MCF 10A (cell line): Measurements from ENCODE around the gene SLC22A13. TPM values are rescaled to one million over a fixed set of nuclear protein-coding genes. Genes with fewer than 3 reads are reported as not detected.

Experiments used
- BruUV-seq: library from RNA; stranded (reverse); fragments of 400-500 nt; replicated peaks from 2 replicates; lab custom pipeline; 2021; lab: Mats Ljungman, UMichigan
- CTCF ChIA-PET: fragments of 300-600 bp; sonication (Branson Sonifier 250); formaldehyde crosslinking; extraction: SDS; loops from one replicate; lab custom pipeline; 2021; ENCODE audit warnings: antibody characterized with exemption, inconsistent platforms; lab: Yijun Ruan, JAX
- POLR2A ChIA-PET: fragments of 300-600, 350-650 bp; sonication (Branson Sonifier 250); formaldehyde crosslinking; extraction: SDS; loops from one replicate; lab custom pipeline; 2020; ENCODE audit warnings: antibody characterized with exemption, inconsistent platforms; lab: Yijun Ruan, JAX
- DNase-seq: peaks from one replicate; pipeline ENCODE4 v3.0.0-alpha.2; 2018; ENCODE audit not compliant: unreplicated experiment
- H3K27ac Mint-ChIP-seq: one replicate; pipeline ENCODE4 v1.8.0; 2022; ENCODE audit warnings: mild to moderate bottlenecking, low read depth, mixed read lengths; ENCODE audit not compliant: unreplicated experiment
- H3K27me3 Mint-ChIP-seq: one replicate; pipeline ENCODE4 v1.8.0; 2022; ENCODE audit warnings: mixed read lengths; ENCODE audit not compliant: insufficient read depth, unreplicated experiment
- H3K36me3 Mint-ChIP-seq: one replicate; pipeline ENCODE4 v1.8.0; 2022; ENCODE audit warnings: mild to moderate bottlenecking, moderate library complexity, mixed read lengths; ENCODE audit not compliant: insufficient read depth, unreplicated experiment
- H3K4me1 Mint-ChIP-seq: one replicate; pipeline ENCODE4 v1.8.0; 2022; ENCODE audit warnings: mixed read lengths; ENCODE audit not compliant: insufficient read depth, unreplicated experiment
- H3K4me3 Mint-ChIP-seq: one replicate; pipeline ENCODE4 v1.8.0; 2022; ENCODE audit warnings: mild to moderate bottlenecking, moderate library complexity, mixed read lengths; ENCODE audit not compliant: unreplicated experiment
- H3K9me3 Mint-ChIP-seq: one replicate; pipeline ENCODE4 v1.8.0; 2022; ENCODE audit warnings: mixed read lengths; ENCODE audit not compliant: unreplicated experiment
- intact Hi-C: fragments of 100-400 bp; cut with micrococcal nuclease; formaldehyde crosslinking; loops from 2 replicates; pipeline ENCODE4 v1.14.1; 2022
- total RNA-seq: library from RNA; stranded (reverse); gene quantifications from 2 replicates; pipeline ENCODE4 v1.2.3, GENCODE V29; 2022
- TF ChIP-seq, protein P1 (sequence below): fragments of 200-600 bp; IDR thresholded peaks from one replicate; pipeline ENCODE4 v1.8.0; 2022; ENCODE audit warnings: antibody characterized with exemption, mild to moderate bottlenecking; ENCODE audit not compliant: unreplicated experiment

The SLC22A13 gene
- total RNA-seq, 1 experiment from 2014 or later = 1.9 TPM

DNA sequence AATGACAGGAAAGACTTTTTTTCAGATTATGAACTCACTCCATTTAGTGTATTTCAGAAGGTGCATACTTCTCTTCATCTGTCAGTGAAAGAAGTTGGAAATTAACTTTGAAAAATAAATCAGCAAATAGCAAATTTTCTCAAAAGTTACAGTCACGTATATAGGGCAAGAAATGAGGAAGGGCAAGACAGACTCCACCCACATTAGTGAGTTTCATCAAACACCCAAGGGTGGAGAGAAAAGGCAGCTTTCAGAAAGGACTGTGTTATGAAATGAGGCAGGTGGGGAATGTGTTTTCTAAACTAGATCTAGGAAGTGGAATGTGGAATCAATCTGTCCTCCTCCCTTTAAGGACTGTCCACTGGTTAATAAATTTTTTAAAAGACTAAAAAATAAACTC lies 2.9 kb downstream of the SLC22A13 start:
- no peak for DNase-seq
- Mint-ChIP-seq H3K4me3 (no peak overlapping the region), H3K9me3 (no peaks in the 10 kb centered on the region), H3K27ac (no peak overlapping the region), H3K4me1 (no peaks in the 10 kb centered on the region), H3K36me3 (no peaks in the 10 kb centered on the region), H3K27me3 (no peaks in the 10 kb centered on the region)
- ChIA-PET POLR2A (no interaction called here), CTCF (interaction anchor here (0.7 to 1.7 kb wide), 3 partner anchors 17 to 212 kb away, joined by 3 read pairs; no protein-coding TSS in a partner anchor)
- TF ChIP-seq, protein P1, sequence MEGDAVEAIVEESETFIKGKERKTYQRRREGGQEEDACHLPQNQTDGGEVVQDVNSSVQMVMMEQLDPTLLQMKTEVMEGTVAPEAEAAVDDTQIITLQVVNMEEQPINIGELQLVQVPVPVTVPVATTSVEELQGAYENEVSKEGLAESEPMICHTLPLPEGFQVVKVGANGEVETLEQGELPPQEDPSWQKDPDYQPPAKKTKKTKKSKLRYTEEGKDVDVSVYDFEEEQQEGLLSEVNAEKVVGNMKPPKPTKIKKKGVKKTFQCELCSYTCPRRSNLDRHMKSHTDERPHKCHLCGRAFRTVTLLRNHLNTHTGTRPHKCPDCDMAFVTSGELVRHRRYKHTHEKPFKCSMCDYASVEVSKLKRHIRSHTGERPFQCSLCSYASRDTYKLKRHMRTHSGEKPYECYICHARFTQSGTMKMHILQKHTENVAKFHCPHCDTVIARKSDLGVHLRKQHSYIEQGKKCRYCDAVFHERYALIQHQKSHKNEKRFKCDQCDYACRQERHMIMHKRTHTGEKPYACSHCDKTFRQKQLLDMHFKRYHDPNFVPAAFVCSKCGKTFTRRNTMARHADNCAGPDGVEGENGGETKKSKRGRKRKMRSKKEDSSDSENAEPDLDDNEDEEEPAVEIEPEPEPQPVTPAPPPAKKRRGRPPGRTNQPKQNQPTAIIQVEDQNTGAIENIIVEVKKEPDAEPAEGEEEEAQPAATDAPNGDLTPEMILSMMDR = no peak
- intact Hi-C loops = no loop called here
- BruUV-seq = no TSS peak

DNA sequence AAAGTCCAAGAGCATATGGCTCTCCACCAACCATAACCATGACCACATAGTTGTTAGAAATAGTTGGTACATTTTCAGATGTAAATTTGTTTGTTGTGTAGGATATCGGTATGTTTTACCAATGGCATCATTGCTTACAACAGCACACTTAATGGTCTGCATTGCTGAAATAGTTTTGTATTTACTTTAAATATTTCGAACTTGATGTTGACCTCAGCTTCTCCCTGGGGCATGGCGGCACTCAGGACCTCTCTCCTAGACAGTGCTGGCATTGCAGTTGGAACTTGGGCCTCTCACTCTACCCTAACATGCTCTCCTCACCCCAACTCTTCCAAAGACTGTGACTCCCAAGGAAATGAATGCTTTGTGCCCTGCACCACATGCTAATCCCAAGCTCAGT lies 5.0 kb downstream of the SLC22A13 start:
- Mint-ChIP-seq H3K27me3 (no peaks in the 10 kb centered on the region), H3K27ac (no peak overlapping the region), H3K4me1 (no peaks in the 10 kb centered on the region), H3K4me3 (no peak overlapping the region), H3K9me3 (no peaks in the 10 kb centered on the region), H3K36me3 (no peaks in the 10 kb centered on the region)
- TF ChIP-seq, protein P1 = no peak
- CTCF ChIA-PET = interaction anchor here (0.7 to 1.6 kb wide), 4 partner anchors 28 to 1936 kb away, joined by 3 to 4 read pairs (median 3); partner anchors contain the start of gene XYLB
- intact Hi-C loops = no loop called here
- no TSS peak for BruUV-seq
- POLR2A ChIA-PET = interaction anchor here (0.6 to 0.8 kb wide), 2 partner anchors 154 to 202 kb away, joined by 3 to 5 read pairs; no protein-coding TSS in a partner anchor
- no peak for DNase-seq

DNA sequence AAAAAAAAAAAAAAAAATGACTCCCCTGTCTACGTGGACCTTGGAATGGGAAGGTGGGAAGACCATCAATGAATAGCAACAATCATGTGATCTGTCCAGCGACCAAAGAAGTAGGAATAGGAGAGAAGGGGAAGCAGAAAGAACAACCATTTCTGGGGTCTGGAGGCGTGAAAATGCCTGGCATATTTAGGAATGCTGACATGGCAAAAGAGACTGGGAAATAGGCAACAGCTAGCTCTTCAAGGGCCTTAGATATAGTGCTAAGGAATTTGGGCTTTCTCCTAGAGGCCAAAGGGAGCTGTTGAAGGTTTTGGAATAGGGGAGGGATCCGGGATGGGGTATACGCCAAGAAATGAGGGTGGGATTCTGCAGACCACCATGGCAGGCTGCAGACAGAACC lies 5.9 kb downstream of the SLC22A13 start:
- ChIA-PET CTCF (interaction anchor here (0.5 to 1.6 kb wide), 4 partner anchors 9 to 177 kb away, joined by 3 to 4 read pairs (median 3); partner anchors contain the start of gene XYLB), POLR2A (no interaction called here)
- Mint-ChIP-seq H3K27me3 (no peaks in the 10 kb centered on the region), H3K36me3 (no peaks in the 10 kb centered on the region), H3K27ac (no peak overlapping the region), H3K4me1 (no peaks in the 10 kb centered on the region), H3K4me3 (no peak overlapping the region), H3K9me3 (no peaks in the 10 kb centered on the region)
- intact Hi-C loops = no loop called here
- DNase-seq = no peak
- BruUV-seq = no TSS peak
- TF ChIP-seq, protein P1 = no peak

DNA sequence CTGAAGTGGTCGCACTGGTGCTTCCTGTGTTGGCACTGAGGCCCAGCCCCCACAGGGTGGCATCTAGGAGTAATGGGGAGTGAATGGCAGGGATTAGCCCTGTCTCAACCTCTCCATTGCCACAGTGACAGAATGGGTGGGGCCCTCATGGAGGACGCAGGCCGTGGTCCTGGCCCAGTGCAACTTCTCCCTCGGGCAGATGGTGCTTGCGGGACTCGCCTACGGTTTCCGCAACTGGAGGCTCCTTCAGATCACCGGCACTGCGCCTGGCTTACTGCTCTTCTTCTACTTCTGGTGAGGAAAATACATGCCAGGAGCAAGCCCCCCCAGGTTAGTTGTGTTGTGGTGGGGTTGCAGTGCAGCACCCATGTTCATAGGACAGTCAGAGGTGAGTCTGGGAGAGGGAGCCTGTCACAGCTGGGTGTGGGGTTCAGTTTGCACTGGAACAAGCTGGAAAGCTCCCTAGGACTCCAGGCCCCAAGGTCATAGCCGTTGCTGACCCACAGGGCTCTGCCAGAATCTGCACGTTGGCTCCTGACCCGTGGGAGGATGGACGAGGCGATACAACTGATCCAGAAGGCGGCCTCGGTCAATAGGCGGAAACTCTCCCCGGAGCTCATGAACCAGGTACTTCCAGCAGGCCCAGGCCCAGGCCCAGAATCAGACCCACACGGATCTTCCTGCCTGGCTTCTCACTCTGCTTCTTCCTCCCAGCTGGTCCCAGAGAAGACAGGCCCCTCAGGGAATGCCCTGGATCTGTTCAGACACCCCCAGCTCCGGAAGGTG lies 9.4 kb downstream of the SLC22A13 start:
- intact Hi-C loops = no loop called here
- POLR2A ChIA-PET = no interaction called here
- Mint-ChIP-seq H3K4me3 (no peak overlapping the region), H3K36me3 (peaks cover 11% of the 10 kb centered on the region), H3K9me3 (no peaks in the 10 kb centered on the region), H3K27me3 (no peaks in the 10 kb centered on the region), H3K27ac (no peak overlapping the region), H3K4me1 (no peaks in the 10 kb centered on the region)
- no peak for DNase-seq
- CTCF ChIA-PET = interaction anchor here (1.0 to 1.1 kb wide), 2 partner anchors 21 to 25 kb away, joined by 4 to 7 read pairs; no protein-coding TSS in a partner anchor
- TF ChIP-seq, protein P1 = no peak
- no TSS peak for BruUV-seq
